ENCODE measurements around the gene LNX1. TPM values are rescaled to one million over a fixed set of nuclear protein-coding genes. Genes with fewer than 3 reads are reported as not detected.

LNX1 gene
- total and polyA plus RNA-seq, 9 of the 15 experiments (the other 6 are each of a cell fraction or from before 2014, with no cell fraction given) = 0.40 to 3.6 (median 2.2) TPM

DNA sequence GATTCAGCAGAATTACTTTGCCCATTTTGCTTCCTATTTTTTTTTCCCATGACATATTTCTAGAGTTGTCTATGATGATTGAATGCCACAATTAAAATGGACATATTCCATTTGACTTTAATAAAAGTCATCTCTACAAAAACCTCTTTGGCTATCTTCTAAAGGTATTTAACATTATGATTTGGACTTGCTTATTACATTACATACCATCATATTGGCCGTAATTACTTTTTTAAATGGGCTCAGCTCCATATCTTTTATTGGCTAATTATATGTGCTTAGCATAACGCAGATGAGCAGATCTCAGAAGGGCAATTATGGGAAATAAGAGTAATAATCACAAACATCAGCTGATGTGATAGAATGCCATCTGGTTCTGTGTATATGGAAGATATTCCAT, 4.5 kb upstream of the LNX1 start:
- Histone ChIP-seq H3K79me2 (ENCODE audit: control insufficient read depth, insufficient read depth, low read length) (no peaks in the 10 kb centered on the region), H3K36me3 (ENCODE audit: control insufficient read depth, insufficient read depth, low read length) (no peaks in the 10 kb centered on the region), H3K27ac (ENCODE audit: extremely low read depth, low read depth, low read length) (no peak overlapping the region), H3K9ac (ENCODE audit: insufficient read depth in 1 of 2, low read depth in 2 of 2, low read length in 2 of 2) (no peak overlapping the region), H3K4me1 (replicated peaks in 1 of 2; ENCODE audit: control insufficient read depth in 2 of 2, insufficient read depth in 2 of 2, low read length in 2 of 2) (peaks cover 4 to 13% of the 10 kb centered on the region in 2 experiments; a peak in 4 of 5 replicates), H4K20me1 (replicated peaks; ENCODE audit: control insufficient read depth, insufficient read depth, low read length) (no peaks in the 10 kb centered on the region), H3K4me2 (ENCODE audit: insufficient read depth, low read length) (no peak overlapping the region), H2AFZ (ENCODE audit: low read depth, low read length) (no peak overlapping the region), H3K4me3 (no peak overlapping the region), H3K9me3 (replicated peaks; ENCODE audit: control insufficient read depth, insufficient read depth, low read depth, low read length) (no peaks in the 10 kb centered on the region), H3K9me1 (ENCODE audit: control insufficient read depth, insufficient read depth, low read length) (no peaks in the 10 kb centered on the region), H3K27me3 (ENCODE audit: control insufficient read depth in 2 of 2, insufficient read depth in 2 of 2, low read length in 2 of 2) (no peaks in the 10 kb centered on the region)
- in situ Hi-C loops (cut with MboI) (no loop called here), intact Hi-C loops (cut with micrococcal nuclease) (loop anchor here (10.0 kb wide), 1 partner anchor 181 kb away; no protein-coding TSS in a partner anchor)
- no peak for TF ChIP-seq MAFF (IDR thresholded peaks at IDR 0.05; ENCODE audit: low read length)
- TF ChIP-seq, protein P1, sequence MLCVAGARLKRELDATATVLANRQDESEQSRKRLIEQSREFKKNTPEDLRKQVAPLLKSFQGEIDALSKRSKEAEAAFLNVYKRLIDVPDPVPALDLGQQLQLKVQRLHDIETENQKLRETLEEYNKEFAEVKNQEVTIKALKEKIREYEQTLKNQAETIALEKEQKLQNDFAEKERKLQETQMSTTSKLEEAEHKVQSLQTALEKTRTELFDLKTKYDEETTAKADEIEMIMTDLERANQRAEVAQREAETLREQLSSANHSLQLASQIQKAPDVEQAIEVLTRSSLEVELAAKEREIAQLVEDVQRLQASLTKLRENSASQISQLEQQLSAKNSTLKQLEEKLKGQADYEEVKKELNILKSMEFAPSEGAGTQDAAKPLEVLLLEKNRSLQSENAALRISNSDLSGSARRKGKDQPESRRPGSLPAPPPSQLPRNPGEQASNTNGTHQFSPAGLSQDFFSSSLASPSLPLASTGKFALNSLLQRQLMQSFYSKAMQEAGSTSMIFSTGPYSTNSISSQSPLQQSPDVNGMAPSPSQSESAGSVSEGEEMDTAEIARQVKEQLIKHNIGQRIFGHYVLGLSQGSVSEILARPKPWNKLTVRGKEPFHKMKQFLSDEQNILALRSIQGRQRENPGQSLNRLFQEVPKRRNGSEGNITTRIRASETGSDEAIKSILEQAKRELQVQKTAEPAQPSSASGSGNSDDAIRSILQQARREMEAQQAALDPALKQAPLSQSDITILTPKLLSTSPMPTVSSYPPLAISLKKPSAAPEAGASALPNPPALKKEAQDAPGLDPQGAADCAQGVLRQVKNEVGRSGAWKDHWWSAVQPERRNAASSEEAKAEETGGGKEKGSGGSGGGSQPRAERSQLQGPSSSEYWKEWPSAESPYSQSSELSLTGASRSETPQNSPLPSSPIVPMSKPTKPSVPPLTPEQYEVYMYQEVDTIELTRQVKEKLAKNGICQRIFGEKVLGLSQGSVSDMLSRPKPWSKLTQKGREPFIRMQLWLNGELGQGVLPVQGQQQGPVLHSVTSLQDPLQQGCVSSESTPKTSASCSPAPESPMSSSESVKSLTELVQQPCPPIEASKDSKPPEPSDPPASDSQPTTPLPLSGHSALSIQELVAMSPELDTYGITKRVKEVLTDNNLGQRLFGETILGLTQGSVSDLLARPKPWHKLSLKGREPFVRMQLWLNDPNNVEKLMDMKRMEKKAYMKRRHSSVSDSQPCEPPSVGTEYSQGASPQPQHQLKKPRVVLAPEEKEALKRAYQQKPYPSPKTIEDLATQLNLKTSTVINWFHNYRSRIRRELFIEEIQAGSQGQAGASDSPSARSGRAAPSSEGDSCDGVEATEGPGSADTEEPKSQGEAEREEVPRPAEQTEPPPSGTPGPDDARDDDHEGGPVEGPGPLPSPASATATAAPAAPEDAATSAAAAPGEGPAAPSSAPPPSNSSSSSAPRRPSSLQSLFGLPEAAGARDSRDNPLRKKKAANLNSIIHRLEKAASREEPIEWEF (CRISPR knock-in tag; IDR thresholded peaks at IDR 0.05) = no peak
- no peak for TF ChIP-seq ZNF778 (CRISPR knock-in tag; IDR thresholded peaks at IDR 0.05)
- no peak for TF ChIP-seq PURB (CRISPR knock-in tag; IDR thresholded peaks at IDR 0.05; ENCODE audit: low read depth)
- no peak for TF ChIP-seq JUND (IDR thresholded peaks at IDR 0.05; ENCODE audit: borderline replicate concordance, low read depth, low read length)
- TF ChIP-seq JUND (tag; IDR thresholded peaks at IDR 0.05; ENCODE audit: borderline replicate concordance, low read depth, low read length) = no peak
- no peak for TF ChIP-seq RBFOX2 (IDR thresholded peaks at IDR 0.05; ENCODE audit: low read depth, low read length)
- TF ChIP-seq HDAC3 (IDR thresholded peaks at IDR 0.05; ENCODE audit: borderline replicate concordance, partially characterized antibody) = no peak
- no peak for TF ChIP-seq ZNF134 (CRISPR knock-in tag; conservative IDR thresholded peaks at IDR 0.05)
- no peak for TF ChIP-seq ASH1L (IDR thresholded peaks at IDR 0.05; ENCODE audit: borderline replicate concordance, low read depth, partially characterized antibody)
- no peak for TF ChIP-seq POLR2G (IDR thresholded peaks at IDR 0.05; ENCODE audit: low read depth, low read length)
- TF ChIP-seq ELF1 (tag; IDR thresholded peaks at IDR 0.05) = no peak
- no peak for TF ChIP-seq ZNF175 (CRISPR knock-in tag; IDR thresholded peaks at IDR 0.05; ENCODE audit: low read depth)
- TF ChIP-seq, protein P2, sequence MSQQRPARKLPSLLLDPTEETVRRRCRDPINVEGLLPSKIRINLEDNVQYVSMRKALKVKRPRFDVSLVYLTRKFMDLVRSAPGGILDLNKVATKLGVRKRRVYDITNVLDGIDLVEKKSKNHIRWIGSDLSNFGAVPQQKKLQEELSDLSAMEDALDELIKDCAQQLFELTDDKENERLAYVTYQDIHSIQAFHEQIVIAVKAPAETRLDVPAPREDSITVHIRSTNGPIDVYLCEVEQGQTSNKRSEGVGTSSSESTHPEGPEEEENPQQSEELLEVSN (IDR thresholded peaks at IDR 0.05; ENCODE audit: borderline replicate concordance in 1 of 2, extremely low read depth in 1 of 2, insufficient read depth in 1 of 2, insufficient read length in 1 of 2, low read depth in 1 of 2, low read length in 1 of 2, poor library complexity in 1 of 2, severe bottlenecking in 1 of 2) = no peak
- TF ChIP-seq ZBTB7A (IDR thresholded peaks at IDR 0.05; ENCODE audit: borderline replicate concordance, control insufficient read depth, low read depth, low read length) = no peak
- TF ChIP-seq HMG20B (CRISPR knock-in tag; IDR thresholded peaks at IDR 0.05) = no peak
- ChIA-PET CTCF (ENCODE audit: low intra/inter-chr PET ratio) (no interaction called here), POLR2A (no interaction called here)
- FAIRE-seq (no peak), DNase-seq (ENCODE audit: extremely low read depth in 1 of 4, low spot score in 3 of 4) (no peak), ATAC-seq (no peak)
- BruUV-seq (replicated peaks) = no TSS peak
- WGBS (ENCODE audit: insufficient coverage, low coverage, missing lambda C conversion rate) = 17% methylated on average over 2 of the region's 2 CpGs
